C4-2B (cell line): ENCODE measurements around the gene ALX4.

Experiments
- H3K27ac ChIP-seq: fragments of 450-650 bp; 2 replicates; pipeline ENCODE4 v1.5.1; 2017
- ZFX ChIP-seq: fragments of 450-650 bp; IDR thresholded peaks from 2 replicates; pipeline ENCODE4 v1.6.1; 2017
- TF ChIP-seq, protein P1 (sequence below): fragments of 450-650 bp; conservative IDR thresholded peaks from 2 replicates; pipeline ENCODE4 v1.5.1; 2017; ENCODE audit warnings: mild to moderate bottlenecking

The ALX4 gene

DNA sequence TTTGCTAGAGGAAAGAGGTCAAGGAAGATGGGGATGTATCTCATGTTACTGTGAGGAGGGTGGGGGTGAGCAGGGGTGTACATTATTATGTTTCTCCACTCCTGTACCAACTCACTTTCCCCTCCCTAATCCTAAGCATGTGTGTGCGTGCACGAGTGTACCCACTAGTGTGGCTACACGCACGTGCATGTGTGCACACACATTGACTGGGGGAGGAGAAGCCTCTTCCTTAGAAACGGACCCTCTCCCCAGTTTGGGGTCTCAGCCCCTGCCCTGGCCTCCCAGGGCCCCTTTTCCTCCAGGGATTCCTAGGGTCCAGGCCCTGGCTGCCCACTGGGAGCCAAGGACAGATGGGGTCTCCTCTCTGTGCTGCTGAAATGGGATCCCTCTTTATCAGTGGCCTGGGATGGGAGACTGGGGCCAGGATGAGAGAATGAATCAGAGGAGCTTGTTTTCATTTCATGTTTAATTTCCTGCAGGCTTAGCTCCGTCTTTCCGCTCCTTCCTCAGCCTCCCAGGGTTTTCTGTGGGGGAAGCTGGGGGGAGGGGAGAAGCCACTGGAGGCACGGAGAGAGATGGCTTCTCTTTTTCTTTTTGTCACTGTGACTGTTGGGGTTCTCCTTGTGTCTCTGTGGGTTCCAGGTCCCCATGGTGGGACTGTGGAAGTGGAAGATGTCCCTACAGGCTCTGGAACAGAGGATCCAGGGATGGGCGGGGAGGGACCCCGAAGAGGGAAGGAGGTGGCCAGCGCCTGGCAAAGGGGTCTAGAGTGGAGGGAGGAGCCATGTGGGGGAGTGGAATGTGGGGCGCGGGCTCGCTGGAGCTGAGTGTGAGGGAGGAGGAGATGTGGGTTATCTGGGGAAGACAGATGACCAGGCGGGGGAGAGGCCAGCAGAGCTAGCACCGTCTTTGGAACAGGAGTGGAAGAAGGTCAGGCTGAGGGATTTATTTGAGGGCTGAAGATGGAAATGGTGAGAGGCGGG lies 40.3 kb downstream of the ALX4 start:
- TF ChIP-seq, protein P1, sequence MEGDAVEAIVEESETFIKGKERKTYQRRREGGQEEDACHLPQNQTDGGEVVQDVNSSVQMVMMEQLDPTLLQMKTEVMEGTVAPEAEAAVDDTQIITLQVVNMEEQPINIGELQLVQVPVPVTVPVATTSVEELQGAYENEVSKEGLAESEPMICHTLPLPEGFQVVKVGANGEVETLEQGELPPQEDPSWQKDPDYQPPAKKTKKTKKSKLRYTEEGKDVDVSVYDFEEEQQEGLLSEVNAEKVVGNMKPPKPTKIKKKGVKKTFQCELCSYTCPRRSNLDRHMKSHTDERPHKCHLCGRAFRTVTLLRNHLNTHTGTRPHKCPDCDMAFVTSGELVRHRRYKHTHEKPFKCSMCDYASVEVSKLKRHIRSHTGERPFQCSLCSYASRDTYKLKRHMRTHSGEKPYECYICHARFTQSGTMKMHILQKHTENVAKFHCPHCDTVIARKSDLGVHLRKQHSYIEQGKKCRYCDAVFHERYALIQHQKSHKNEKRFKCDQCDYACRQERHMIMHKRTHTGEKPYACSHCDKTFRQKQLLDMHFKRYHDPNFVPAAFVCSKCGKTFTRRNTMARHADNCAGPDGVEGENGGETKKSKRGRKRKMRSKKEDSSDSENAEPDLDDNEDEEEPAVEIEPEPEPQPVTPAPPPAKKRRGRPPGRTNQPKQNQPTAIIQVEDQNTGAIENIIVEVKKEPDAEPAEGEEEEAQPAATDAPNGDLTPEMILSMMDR = no peak
- TF ChIP-seq ZFX = no peak
- no peak overlapping the region for H3K27ac ChIP-seq

DNA sequence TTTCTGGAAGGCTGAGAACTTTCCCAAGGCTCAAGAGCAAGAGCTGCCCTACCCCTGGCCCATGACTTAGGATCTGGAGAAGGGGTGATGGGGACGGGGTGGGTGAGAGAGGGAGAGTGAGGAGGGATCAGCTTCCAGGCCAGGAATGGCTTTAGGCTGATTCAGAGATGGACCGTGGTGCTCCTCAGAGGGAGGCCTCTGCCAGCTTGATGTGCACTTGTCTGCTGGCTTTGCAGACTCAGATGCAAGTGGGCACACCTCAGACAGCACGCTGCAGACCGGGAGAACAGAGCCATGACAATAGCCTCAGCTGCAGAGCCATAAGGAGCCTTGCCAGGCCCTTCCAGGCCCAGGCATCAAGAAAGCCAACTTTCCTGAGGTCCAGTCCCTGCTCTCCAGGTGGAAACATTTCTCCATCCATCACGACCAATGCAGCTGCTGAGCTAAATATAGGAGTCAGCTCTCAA lies 41.3 kb downstream of the ALX4 start:
- no peak for TF ChIP-seq ZFX
- TF ChIP-seq, protein P1 = no peak
- no peak overlapping the region for H3K27ac ChIP-seq

DNA sequence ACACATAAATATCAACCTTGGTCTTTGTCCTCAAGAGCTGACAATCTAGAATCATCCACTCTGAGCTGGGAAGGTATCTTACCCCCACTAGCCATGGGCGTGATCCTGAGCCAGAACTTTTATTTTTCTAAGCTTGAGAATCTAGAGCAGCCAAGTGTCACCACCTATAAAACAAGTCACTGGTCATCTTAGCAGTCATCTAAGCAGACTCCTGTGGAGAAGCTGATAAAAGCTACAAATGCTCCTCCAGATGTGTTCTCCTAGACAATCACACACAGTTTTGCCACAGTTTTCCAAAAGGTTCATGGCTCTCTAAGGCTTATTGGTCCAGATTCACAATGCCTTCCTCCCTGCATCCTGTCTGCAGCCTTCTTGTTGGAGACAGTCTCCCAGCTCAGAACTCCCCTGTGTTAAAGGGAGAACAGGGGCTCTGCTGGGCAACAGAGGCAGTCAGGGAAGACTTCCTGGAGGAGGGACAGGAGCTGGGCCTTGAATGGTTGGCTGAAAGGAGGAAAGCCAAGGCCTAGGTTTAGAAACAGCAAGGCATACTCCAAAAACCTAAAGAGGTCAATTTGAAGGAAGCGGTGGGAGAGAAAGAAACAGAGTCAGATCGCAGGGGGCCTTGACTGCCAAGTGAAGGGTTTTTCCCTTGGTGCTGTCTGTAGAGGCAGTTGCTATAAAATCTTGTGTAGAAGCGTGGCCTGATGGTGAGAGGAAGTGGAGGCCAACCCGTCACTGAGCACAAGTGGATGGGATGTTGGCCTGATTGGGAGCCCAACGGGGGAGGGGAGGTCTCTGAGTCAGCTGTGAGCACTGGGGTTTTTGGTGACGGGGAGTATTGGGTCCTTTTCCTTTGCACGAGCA lies 42.0 kb downstream of the ALX4 start:
- TF ChIP-seq, protein P1 = no peak
- TF ChIP-seq ZFX = no peak
- no peak overlapping the region for H3K27ac ChIP-seq

DNA sequence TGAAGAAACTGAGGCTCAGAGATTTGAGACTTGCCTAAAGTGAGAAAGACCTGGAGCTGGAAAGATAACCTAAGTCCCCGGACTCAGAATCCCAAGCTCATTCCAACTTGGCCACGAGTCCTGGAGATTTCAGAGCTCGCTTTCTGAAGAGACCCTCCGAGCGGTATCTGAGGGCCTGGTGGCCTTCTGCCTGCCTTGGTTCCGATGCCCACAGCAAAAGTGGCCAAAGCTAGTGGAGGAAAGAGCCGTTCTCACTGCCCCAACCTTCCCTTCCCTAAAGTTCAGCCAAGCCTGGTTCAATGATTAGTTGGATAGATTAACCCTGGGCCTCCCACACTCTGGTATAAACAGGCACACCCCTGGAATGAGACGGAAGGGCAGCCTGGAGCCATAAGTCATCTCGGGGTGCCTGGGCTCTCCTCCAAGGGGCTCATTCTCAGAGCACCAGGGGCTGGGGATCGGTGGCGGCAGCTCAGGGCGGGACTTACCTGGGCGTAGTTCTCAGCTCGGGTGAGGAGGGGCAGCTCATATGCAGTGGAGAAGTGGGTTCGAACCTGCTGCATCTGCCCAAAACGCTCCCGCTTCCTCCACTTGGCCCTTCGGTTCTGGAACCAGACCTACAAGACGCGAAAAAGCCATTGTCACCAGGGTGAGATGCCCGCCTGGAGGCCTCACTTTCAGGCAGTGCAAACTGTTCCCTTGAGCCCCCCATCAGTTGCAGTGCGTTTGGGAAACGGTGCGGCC lies 42.8 kb downstream of the ALX4 start:
- TF ChIP-seq, protein P1 = no peak
- TF ChIP-seq ZFX = no peak
- H3K27ac ChIP-seq = no peak overlapping the region

DNA sequence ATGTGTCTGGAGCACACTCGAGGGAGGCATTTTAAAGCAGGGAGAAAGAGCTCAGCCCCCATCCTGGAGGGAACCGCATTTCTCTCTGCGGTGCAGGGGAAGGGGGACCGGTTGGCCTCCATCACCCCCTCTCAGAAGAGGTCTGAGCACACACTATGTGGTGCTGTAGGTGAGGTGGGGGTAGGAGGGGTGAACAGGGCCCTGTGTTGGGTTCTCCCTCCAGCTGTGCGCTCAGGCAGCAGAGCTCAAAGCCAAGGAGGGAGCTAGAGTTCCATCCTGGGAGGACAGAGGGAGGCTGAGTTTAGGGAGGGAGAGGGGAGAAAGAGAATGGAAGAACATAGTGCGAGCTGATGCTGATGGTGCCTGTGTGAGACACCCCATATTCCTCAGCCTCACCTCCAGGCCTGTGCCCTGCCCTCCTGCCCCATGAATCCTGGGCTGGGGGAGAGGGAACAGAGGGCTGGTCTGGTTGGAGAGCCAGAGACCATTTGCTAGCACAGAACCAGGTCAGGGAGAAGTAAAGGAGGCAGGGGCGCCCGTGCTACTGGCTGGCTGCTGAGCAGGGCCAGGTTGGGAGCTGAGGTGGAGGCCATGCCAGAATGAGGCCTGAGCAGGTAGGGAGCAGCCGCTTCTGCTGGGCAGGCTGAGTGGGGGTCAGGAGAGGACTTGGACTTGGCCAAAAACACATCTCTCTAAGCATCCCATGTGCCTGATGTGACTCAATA lies 43.7 kb downstream of the ALX4 start:
- no peak overlapping the region for H3K27ac ChIP-seq
- TF ChIP-seq, protein P1 = no peak
- TF ChIP-seq ZFX = no peak

DNA sequence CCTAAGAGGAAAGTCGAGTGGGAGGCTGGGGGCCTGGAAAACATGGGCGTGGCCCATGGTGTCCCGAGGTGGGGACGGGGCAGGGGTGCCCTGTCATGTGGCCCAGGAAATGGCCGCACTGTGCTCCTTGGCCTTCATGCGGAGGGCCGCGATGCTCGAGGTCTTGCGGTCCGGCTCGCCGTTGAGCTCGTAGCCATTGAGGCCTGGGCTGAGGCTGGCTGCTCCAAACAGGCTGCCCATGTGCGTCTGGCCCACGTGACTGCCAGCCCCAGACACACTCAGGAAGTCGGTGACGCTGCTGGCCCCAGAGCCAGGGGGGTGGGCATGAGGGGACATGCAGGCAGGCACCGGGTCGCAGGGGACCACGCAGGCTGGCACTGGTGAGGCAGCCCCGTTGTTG lies 45.2 kb downstream of the ALX4 start:
- H3K27ac ChIP-seq = no peak overlapping the region
- no peak for TF ChIP-seq ZFX
- TF ChIP-seq, protein P1 = no peak
